ENCODE data around the gene CNN3.

The CNN3 gene

DNA sequence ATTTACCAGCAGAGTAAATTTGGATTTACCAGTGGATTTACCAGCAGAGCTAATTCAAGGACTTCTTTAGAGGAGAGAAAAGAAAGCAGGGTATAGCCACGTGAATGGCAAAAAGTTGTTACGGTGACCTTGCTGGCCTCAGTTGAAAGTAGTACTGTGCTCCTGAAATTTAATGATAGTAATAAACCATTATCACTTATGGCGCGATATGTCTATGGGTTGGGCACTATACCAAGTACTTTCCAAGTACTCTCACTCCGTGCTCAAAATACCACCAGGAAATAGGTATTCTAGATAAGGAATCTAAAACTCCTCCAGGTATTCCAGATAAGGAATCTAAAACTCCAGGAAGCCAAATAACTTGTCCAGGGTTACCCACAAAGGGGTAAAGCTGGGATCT lies 70.9 kb downstream of the CNN3 start:
- DNase-seq (ENCODE audit: low read depth in 2 of 2), result no peak

DNA sequence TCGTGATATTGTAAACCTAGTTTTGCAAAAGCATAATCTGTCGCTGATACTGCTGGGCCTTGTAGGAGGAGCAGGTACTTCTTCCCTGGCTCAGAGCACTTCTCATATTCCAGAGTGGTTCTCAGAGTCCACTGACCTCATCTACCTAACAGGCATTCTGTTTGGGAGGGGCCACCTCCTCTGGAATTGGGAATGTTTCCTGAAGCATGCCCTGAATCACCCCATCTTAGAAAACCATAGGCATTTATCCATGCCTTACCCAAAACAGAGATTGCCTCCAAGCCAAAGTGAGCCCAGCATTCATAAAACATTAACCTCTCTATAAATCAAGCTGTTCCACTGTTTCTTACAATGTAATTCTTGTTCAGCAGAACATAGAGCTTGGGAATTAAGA lies 71.6 kb downstream of the CNN3 start:
- no peak for DNase-seq (ENCODE audit: low read depth in 2 of 2)

DNA sequence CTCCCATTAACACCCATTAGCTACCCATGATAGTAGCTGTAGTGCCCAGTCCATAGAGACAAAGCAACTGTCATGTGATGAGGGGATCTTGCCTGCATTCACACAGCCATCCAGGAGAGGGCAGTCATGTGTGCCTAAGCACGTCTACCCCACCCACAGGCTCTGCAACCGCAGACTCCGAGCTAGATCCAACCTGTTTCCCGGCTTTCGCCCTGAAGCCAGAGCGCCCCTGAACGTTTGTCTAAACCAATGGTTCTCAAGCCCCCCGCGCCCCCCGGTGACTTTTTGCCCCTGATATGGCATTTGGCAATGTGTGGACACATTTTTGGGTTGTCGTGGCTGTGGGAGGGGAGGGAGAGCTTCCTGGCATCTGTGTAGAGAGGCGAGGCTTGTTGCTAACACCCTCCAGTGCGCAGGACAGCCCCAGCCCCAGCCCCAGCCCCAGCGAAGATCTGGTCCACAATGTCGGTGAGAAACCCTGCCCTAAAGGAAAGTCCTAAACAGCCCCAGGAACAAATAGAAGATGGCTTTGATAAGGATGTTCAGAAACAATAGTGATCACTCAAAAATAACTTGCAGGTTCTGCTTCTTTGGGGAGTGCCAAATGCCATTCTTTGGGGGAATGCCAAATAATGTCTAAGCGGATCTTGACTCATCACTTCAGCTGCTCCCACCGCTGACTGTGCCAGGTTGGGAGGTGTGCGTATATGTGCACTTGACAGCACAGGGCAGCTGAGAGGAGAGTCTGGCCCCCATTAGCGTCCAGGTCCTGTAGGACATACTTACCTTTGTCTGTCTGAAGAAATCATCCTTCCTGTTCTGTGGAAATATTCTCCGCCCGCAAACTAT lies 72.2 kb downstream of the CNN3 start:
- peak; percentile 39 to 42 for DNase-seq (ENCODE audit: low read depth in 2 of 2)

DNA sequence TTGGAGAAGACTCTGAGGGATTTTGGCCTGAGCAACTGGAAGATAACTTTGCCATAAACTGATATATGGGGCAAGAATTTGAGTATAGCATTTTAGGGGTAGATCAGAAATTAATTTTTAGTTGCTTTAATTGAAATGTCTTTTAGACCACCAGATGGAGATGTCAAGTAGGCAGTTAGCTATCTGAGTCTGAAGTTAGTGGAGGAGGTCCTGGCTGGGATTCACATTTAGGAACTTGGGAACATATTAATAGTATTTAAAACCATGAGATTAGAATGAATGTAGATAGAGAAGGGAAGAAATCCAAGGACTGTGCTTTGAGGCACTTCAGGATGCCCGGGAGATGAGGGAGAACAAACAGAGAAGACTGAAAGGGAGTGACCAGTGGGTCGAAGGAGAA lies 74.1 kb downstream of the CNN3 start:
- no peak for DNase-seq (ENCODE audit: low read depth in 2 of 2)

DNA sequence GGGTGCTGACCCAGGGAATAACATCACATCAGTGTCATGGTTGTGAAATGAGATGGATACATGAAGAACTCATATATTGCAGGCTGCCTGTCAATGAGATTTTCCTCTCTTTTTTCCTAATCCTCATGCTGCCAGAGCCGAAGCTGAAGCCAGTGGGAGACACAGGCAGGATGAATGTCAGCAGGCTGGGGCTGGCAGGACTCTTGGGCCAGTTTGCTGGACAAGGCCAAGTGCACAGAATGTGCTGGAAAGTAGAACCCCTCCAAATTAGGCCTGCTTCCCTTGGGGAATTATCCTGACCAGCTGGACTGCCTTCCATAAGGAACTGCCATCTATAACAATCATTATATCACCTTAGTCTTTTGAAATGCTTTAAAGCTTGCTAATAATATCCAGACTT lies 75.3 kb downstream of the CNN3 start:
- DNase-seq (ENCODE audit: low read depth in 2 of 2), result no peak

Data from activated CD8-positive, alpha-beta memory T cell treated with anti-CD3 and anti-CD28 coated beads for 4 hours (primary cell).